Astrocyte of the spinal cord (primary cell): Measurements from ENCODE around the gene TSHR.
A peak's percentile ranks its signal among the peaks of the same experiment; 100 is the strongest.

Source experiments
- DNase-seq: peaks from one replicate; pipeline ENCODE4 v3.0.0; 2011; ENCODE audit warnings: low read depth, low spot score
- H3K4me3 ChIP-seq: 2 replicates; pipeline ENCODE4 v1.5.1; 2011; ENCODE audit warnings: low read depth, mild to moderate bottlenecking, low read length, moderate library complexity
- in situ Hi-C: cut with HindIII; loops from 2 replicates; pipeline ENCODE4 v1.10.0; 2017; ENCODE audit warnings: low sequenced_read_pairs
- TF ChIP-seq, protein P1 (sequence below): IDR thresholded peaks from 2 replicates; pipeline ENCODE4 v1.5.1; 2012; ENCODE audit warnings: low read depth, mild to moderate bottlenecking, low read length, inconsistent platforms

The TSHR gene

GRCh38 chr14:80926397-80927082 is 28.9 kb upstream of the TSHR start:
- peak; percentile 41 for DNase-seq
- TF ChIP-seq, protein P1, sequence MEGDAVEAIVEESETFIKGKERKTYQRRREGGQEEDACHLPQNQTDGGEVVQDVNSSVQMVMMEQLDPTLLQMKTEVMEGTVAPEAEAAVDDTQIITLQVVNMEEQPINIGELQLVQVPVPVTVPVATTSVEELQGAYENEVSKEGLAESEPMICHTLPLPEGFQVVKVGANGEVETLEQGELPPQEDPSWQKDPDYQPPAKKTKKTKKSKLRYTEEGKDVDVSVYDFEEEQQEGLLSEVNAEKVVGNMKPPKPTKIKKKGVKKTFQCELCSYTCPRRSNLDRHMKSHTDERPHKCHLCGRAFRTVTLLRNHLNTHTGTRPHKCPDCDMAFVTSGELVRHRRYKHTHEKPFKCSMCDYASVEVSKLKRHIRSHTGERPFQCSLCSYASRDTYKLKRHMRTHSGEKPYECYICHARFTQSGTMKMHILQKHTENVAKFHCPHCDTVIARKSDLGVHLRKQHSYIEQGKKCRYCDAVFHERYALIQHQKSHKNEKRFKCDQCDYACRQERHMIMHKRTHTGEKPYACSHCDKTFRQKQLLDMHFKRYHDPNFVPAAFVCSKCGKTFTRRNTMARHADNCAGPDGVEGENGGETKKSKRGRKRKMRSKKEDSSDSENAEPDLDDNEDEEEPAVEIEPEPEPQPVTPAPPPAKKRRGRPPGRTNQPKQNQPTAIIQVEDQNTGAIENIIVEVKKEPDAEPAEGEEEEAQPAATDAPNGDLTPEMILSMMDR: no peak
- H3K4me3 ChIP-seq: no peak overlapping the region
- in situ Hi-C loops: no loop called here

GRCh38 chr14:80927083-80927989 is 28.1 kb upstream of the TSHR start:
- no peak for DNase-seq
- in situ Hi-C loops: no loop called here
- H3K4me3 ChIP-seq: no peak overlapping the region
- TF ChIP-seq, protein P1: peak; percentile 1

- TF ChIP-seq, protein P1: no peak
- no peak for DNase-seq
These were observed 25.3 kb upstream of the TSHR start for GRCh38 chr14:80930095-80930494.

DNA sequence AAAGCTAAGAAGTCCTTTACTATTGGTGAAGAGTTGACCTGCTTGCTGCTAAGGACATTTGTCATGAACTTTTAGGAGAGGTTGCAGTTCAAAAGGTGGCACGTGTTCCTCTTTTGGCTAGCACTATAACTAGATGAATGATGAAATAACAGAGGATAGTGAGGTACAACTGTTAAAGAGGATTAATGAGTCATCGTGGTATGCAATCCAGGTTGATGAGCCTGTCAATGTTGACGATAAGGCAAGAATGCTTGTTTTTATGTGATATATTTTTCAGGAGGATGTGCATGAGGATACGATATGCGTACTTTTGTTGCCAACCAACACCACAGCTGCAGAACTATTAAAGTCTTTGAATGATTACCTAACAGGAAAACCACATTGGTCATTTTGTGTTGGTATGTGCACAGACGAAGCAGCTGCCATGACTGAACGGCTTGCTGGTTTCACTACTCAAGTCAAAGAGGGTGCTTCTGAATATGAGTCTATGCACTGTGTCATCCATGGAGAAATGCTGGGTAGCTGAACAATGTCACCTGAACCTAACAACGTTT is 24.5 kb upstream of the TSHR start:
- peak; percentile 88 for DNase-seq
- H3K4me3 ChIP-seq: no peak overlapping the region
- TF ChIP-seq, protein P1: no peak
- in situ Hi-C loops: no loop called here

More at GRCh38 chr14:80930095-80930494, 25.3 kb upstream of the TSHR start:
- no peak overlapping the region for H3K4me3 ChIP-seq
- in situ Hi-C loops: no loop called here

GRCh38 chr14:80933282-80933681 is 22.1 kb upstream of the TSHR start:
- in situ Hi-C loops: no loop called here
- DNase-seq: no peak
- TF ChIP-seq, protein P1: no peak
- H3K4me3 ChIP-seq: no peak overlapping the region

DNA sequence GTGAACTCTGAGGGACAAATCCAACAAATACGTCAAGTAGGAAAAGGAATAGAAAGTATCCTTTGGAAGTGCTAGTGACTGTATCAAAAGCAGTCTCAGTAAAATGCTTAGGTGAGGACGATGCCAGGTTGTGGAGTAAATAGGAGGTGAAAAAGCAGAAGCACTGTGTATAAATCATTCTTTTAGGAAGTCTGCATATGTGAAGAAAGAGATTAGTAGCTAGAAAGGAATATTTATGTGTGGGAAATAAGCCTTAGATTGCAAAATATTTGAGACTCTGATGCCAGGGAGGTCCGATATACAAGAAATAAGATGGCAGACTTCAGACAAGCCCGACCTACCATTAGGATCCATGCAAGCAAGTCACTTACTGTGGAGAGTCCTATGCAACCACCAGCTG is 21.7 kb upstream of the TSHR start:
- in situ Hi-C loops: no loop called here

More for the DNA sequence above, 21.7 kb upstream of the TSHR start:
- TF ChIP-seq, protein P1: no peak
- no peak overlapping the region for H3K4me3 ChIP-seq
- no peak for DNase-seq
